ENCODE measurements around the gene NFATC3.
"Not testable (repeated sequence)": the region's sequence is repeated elsewhere in the genome, so short reads cannot be mapped to it uniquely, and the experiment has no call there.

The NFATC3 gene

DNA sequence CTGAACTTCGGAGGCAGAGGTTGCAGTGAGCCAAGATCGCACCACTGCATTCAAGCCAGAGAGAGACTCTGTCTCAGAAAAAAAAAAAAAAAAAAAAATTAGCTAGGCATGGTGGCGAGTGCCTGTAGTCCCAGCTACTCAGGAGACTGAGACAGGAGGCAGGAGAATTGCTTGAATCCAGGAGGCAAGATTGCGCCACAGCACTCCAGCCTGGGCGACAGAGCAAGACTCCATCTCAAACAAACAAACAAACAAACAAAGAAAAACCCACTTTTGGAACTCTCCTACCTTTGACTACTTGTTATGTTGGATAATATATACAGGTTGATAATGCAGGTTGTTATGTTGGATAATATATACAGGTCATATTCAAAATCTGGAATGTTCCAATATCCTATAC, 35.3 kb downstream of the NFATC3 start:
- not testable (repeated sequence) for DNase-seq (ENCODE audit: low spot score)

GRCh38 chr16:68126395-68126794, 41.2 kb downstream of the NFATC3 start:
- no peak for DNase-seq (ENCODE audit: low spot score)

GRCh38 chr16:68128577-68129305, 43.6 kb downstream of the NFATC3 start:
- no peak for DNase-seq (ENCODE audit: low spot score)

DNA sequence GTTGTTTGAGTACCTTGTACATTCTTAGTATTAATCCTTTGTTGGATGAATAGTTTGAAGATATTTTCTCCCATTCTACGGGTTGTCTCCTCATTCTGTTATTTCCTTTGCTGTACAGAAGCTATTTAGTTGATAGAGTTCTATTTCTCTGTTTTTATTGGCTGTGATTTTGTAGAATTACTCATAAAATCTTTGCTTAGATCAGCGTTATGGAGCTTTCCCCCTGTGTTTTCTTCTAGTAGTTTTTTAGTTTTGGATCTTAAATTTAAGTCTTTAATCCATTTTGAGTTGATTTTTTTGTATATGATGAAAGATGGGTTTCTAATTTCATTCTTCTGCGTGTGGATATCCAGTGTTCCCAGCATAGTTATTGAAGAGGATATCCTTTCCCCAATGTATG, 45.4 kb downstream of the NFATC3 start:
- no peak for DNase-seq (ENCODE audit: low spot score)

GRCh38 chr16:68131813-68132706, 46.9 kb downstream of the NFATC3 start:
- no peak for DNase-seq (ENCODE audit: low spot score)

DNA sequence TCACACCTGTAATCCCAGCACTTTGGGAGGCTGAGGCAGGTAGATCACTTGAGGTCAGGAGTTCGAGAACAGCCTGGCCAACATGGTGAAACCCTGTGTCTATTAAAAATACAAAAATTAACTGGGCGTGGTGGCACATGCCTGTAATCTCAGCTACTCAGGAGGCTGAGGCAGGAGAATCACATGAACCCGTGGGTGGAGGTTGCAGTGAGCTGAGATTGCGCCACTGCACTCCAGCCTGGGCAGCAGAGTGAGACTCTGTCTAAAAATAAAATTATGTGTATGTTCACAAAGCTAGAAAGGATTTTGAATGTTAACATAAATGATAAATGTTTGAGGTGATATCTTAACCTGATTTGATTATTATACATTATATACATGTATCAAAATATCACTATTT, 47.8 kb downstream of the NFATC3 start:
- not testable (repeated sequence) for DNase-seq (ENCODE audit: low spot score)

DNA sequence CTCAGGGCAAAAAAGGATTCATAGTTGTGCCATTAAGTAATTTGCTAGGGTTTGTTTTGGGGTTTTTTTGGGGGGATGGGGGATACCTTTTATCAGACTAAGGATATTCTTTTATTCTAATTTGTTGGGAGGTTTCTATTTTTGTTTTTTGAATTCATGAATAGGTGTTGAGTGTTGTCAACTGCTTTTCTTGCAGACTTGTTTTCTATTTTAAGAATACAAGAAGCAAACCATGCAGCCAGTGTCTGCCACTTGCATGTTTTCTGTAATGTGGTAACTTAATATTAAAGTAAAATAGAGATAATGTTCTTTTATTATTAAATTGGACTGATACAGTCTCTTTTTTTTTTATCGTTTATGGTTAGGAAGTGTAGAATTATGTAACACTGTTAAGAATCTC, 49.5 kb downstream of the NFATC3 start:
- no peak for DNase-seq (ENCODE audit: low spot score)

GRCh38 chr16:68136515-68136914, 51.3 kb downstream of the NFATC3 start:
- DNase-seq (ENCODE audit: low spot score): no peak

DNA sequence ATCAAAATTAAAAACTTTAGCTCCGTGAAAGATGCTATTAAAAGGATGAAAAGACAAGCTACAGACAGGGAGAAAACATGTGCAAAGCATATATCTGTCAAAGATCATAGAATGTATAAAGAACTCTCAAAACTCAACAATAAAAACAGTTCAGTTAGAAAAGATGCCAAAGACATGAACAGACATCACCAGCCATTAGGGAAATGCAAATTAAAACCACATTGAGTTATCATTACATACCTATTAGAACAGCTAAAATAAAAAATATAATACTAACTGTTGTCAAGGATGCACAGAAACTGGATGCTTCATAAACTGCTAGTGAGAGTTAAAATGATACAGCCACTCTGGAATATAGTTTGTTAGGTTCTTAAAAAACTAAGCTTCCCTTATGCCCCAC, 58.8 kb downstream of the NFATC3 start:
- no peak for DNase-seq (ENCODE audit: low spot score)

- DNase-seq (ENCODE audit: low spot score): peak; percentile 46
Measured at GRCh38 chr16:68146585-68146984, 61.4 kb downstream of the NFATC3 start.

GRCh38 chr16:68147444-68147843, 62.3 kb downstream of the NFATC3 start:
- DNase-seq (ENCODE audit: low spot score): no peak

DNA sequence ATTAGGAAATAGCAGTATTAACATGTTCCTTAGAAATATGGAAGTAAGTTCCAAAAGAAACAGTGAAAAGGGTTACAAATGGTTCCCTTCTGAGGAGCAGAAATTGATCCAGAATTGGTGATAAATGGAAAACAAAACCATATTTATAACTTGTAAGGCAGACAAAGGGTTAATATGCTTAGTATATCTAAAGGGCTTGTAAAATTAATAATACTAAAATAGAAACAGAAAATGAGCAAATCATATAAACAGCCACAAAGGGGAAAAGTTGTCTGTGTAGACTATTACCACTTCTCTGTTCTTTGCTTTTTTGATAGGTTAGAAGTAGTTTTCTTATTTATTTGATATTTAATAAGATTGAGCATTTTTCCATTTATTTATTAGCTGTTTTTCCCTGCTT, 64.4 kb downstream of the NFATC3 start:
- no peak for DNase-seq (ENCODE audit: low spot score)

GRCh38 chr16:68155425-68155824, 70.3 kb downstream of the NFATC3 start:
- no peak for DNase-seq (ENCODE audit: low spot score)

DNA sequence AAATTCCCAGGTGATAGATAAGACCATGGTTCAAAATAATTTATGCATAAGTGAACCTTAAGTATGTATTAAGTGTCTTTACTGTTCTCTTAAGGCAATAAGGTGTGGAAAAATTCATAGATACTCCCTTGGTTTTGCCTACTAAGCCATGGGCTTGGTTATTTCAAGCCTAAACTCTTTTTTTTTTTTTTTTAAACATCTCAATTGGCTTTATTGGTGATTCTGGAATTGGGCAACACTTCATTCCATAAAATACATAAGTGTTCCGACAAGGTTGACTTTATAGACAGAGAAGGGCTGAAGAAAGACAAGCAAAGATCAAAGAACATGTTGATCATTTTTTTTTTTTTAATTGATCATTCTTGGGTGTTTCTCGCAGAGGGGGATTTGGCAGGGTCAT, 77.2 kb downstream of the NFATC3 start:
- no peak for DNase-seq (ENCODE audit: low spot score)

- DNase-seq (ENCODE audit: low spot score): not testable (repeated sequence)
Measured at GRCh38 chr16:68163275-68163674, 78.1 kb downstream of the NFATC3 start.

DNA sequence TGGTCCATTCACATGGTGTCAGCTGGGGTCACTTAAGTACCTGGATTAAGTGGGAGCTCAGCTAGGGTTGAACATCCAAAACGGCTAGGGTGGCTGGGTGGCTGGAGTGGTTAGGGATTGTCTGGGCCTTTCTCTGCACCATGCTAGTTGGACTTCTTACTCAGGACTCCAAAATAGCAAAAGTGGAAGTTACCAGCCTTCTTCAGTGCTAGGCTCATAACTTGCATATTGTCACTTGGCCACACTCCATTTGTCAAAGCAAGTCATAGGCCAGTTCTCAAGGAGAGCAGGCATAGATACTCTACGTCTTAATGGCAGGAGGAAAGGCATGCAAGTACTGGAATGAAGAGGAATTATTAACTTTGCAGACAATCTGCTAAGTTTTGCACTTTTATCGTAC, 81.1 kb downstream of the NFATC3 start:
- no peak for DNase-seq (ENCODE audit: low spot score)

GRCh38 chr16:68179196-68179795, 94.1 kb downstream of the NFATC3 start:
- DNase-seq (ENCODE audit: low spot score): no peak

- DNase-seq (ENCODE audit: low spot score): no peak
Measured at GRCh38 chr16:68179855-68180254, 94.7 kb downstream of the NFATC3 start.

DNA sequence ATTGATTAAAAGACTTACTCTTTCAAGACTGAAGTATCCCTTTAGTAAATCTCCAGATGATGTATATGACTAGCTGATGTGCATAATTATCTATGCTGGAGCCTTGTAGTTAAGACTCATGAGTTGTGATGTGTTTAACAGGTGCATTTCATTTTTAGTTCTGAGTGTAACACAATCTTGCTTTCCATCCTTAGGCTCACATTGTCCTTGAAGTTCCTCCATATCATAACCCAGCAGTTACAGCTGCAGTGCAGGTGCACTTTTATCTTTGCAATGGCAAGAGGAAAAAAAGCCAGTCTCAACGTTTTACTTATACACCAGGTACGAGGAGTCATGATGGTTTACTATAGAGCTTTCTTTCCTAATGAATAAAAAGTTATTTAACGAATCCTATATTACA, 97.9 kb downstream of the NFATC3 start:
- no peak for DNase-seq (ENCODE audit: low spot score)

GRCh38 chr16:68186877-68187276, 101.7 kb downstream of the NFATC3 start:
- DNase-seq (ENCODE audit: low spot score): no peak

DNA sequence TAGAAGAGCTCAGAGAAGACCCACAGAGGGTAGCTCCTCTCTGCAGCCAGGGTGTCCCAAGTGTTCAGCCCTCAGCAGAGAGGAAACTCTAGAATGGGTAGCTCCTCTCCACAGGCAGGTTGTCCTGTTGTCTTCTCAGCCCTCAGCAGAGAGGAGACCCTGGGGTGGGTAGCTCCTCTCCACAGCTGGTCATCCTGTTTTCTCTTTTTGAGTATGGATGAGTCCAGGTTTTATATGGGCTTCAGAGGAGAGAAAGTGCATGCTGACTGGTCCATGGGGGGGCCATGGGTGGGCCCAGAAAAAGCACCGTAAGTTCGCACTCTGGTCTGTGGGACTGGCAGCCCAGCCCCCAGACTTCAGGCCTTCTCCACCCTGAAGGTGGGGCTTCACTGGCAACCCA, 102.3 kb downstream of the NFATC3 start:
- no peak for DNase-seq (ENCODE audit: low spot score)

GRCh38 chr16:68188170-68188569, 103.0 kb downstream of the NFATC3 start:
- no peak for DNase-seq (ENCODE audit: low spot score)

- no peak for DNase-seq (ENCODE audit: low spot score)
Measured at GRCh38 chr16:68190081-68190480, 104.9 kb downstream of the NFATC3 start.

All from AG08396 (cell line).